GM12892 (cell line): ENCODE results near the gene APOLD1.

Source experiments
- POLR2A ChIP-seq: IDR thresholded peaks from 2 replicates; pipeline ENCODE4 v1.6.1; 2011; ENCODE audit warnings: low read depth, low read length, control low read depth
- POLR2AphosphoS5 ChIP-seq: IDR thresholded peaks from 2 replicates; pipeline ENCODE4 v1.6.1; 2011; ENCODE audit warnings: low read depth, low read length, control low read depth

DNA sequence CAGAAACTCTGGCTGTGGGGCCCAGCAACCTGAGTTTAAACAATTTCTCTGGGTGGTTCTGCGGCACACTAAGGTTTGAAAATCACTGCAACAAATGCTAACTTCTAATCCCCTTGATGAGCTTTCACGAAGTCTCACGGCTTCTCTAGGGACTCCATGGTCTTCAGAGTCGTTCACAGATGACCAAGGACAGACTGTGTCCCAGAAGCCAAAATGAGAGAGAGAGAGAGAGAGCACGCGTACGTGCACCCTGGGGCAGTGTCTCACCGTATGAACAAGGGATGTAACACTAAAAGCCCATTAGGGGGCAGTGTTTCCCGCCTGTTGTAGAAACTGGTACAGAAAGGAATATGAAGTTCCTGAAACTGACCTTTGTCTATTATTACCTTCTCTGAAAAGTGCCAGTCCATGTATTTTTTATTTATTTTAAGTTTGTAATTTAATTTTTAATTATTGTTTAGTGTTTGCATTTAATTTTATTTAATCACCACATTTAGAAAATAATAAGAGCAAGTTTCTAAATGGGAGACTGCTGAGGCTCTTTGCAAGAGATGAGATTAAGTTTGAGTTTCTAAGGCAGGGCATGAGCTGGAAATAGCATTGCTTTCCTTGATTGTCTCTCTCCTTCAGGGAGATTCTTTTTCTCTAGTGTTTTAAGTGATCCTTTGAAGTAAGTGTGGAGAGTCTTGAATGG, 3.4 kb downstream of the APOLD1 start:
- no peak for TF ChIP-seq POLR2AphosphoS5
- no peak for TF ChIP-seq POLR2A
